H1 (cell line): ENCODE results near the gene DDC. TPM values are rescaled to one million over a fixed set of nuclear protein-coding genes. Genes with fewer than 3 reads are reported as not detected.

Source experiments
- CBX8 ChIP-seq: fragments of 300-800, 300-1000 bp; sonication (generic); IDR thresholded peaks from 2 replicates; pipeline ENCODE4 v1.7.1; 2016; ENCODE audit warnings: low read depth, low read length, borderline replicate concordance
- FOSL1 ChIP-seq: IDR thresholded peaks from 2 replicates; pipeline ENCODE4 v1.6.1; 2011; ENCODE audit warnings: mild to moderate bottlenecking, low read depth, low read length, moderate library complexity; ENCODE audit not compliant: insufficient read depth
- HDAC6 ChIP-seq: IDR thresholded peaks from one replicate; pipeline ENCODE4 v1.7.1; 2012; ENCODE audit warnings: low read depth, mild to moderate bottlenecking, inconsistent platforms, low read length, moderate library complexity
- JUN ChIP-seq: IDR thresholded peaks from 2 replicates; pipeline ENCODE4 v1.6.1; 2011; ENCODE audit warnings: low read depth, mild to moderate bottlenecking, improper control_type of control experiment, low read length
- polyA plus RNA-seq, 7 experiments: library from polyadenylated mRNA; depleted of rRNA in 3 of 7; stranded (reverse) in 5 of 7; unstranded in 2 of 7; fragments of >200 nt in 5 of 7; fragments of 200-250 nt in 2 of 7; gene quantifications; 1 replicate in 5 of 7; 2 replicates in 1 of 7; 4 replicates in 1 of 7; pipeline versions ENCODE4 v1.2.1 to v1.2.3, GENCODE V29; 2011 to 2013; ENCODE audit warnings: missing spikeins in 2 of 7, mixed read lengths in 2 of 7
- total RNA-seq: library from RNA; stranded (reverse); fragmentation: NEBNext Ultra II Directional; extraction: Animal tissue kit (Norgen Biotek cat#: 25700); gene quantifications from 2 replicates; pipeline ENCODE4 v1.2.1, GENCODE V29; 2021
- TF ChIP-seq, protein P1 (sequence below): IDR thresholded peaks from 2 replicates; pipeline ENCODE4 v1.6.1; 2011; ENCODE audit warnings: low read length, improper control_type of control experiment

DDC gene
- total and polyA plus RNA-seq, 2 of the 8 experiments (the other 6 are each of a cell fraction or from before 2014, with no cell fraction given) = 0.05 TPM; not detected in 1

DNA sequence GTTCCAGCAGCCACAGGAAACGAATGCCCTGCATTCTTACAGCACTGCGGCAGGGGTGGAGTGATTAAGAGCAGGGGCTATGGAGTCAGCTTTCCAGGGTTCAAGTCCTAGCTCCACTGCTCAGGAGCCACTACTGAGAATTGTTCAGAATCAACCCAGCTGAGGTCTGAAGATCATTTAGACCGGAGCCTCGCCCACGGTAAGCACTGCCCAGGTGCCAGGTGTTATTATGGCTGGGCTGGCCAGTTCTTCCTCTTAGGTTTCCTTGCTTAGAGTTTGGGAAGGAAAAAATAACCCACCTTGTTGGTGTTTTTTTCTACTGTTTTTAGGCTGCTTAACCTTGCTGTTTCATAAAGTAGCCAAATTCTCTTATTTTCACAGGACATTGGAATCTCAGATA, 110.2 kb downstream of the DDC start (continued):
- TF ChIP-seq, protein P1, sequence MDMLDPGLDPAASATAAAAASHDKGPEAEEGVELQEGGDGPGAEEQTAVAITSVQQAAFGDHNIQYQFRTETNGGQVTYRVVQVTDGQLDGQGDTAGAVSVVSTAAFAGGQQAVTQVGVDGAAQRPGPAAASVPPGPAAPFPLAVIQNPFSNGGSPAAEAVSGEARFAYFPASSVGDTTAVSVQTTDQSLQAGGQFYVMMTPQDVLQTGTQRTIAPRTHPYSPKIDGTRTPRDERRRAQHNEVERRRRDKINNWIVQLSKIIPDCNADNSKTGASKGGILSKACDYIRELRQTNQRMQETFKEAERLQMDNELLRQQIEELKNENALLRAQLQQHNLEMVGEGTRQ = no peak
- no peak for TF ChIP-seq HDAC6
- TF ChIP-seq FOSL1 = no peak
- TF ChIP-seq CBX8 = no peak
- no peak for TF ChIP-seq JUN
